Keratinocyte (primary cell): ENCODE results near the gene GNB5. TPM values are rescaled to one million over a fixed set of nuclear protein-coding genes. Genes with fewer than 3 reads are reported as not detected.

Source experiments
- DNase-seq: peaks from one replicate; pipeline ENCODE4 v3.0.0-alpha.2; 2011; ENCODE audit warnings: low read depth, missing footprints, low spot score
- FAIRE-seq: peaks from 2 replicates; lab custom pipeline; 2011; peaks lifted over from hg19 to GRCh38; lab: Jason Lieb, UNC
- H2AFZ ChIP-seq: 2 replicates; pipeline ENCODE4 v1.6.0; 2012; ENCODE audit warnings: low read length, control low read depth, inconsistent platforms; ENCODE audit not compliant: control insufficient read depth
- H3K27ac ChIP-seq: 2 replicates; pipeline ENCODE4 v1.5.1; 2011; ENCODE audit warnings: low read length; ENCODE audit not compliant: control insufficient read depth, insufficient read depth
- H3K27me3 ChIP-seq: 3 replicates; pipeline ENCODE4 v1.6.0; 2011; ENCODE audit warnings: low read length; ENCODE audit not compliant: control insufficient read depth, insufficient read depth; ENCODE audit errors: extremely low read depth
- H3K36me3 ChIP-seq, 2 experiments: 2 replicates in 1 of 2; 3 replicates in 1 of 2; pipeline ENCODE4 v1.5.1; 2011; ENCODE audit warnings: low read length in 2 of 2, mild to moderate bottlenecking in 1 of 2; ENCODE audit not compliant: control insufficient read depth in 2 of 2, insufficient read depth in 2 of 2; ENCODE audit errors: extremely low read depth in 1 of 2
- H3K4me1 ChIP-seq: 3 replicates; pipeline ENCODE4 v1.5.1; 2011; ENCODE audit warnings: low read length; ENCODE audit not compliant: control insufficient read depth, insufficient read depth; ENCODE audit errors: extremely low read depth
- H3K4me2 ChIP-seq: 3 replicates; pipeline ENCODE4 v1.6.0; 2011; ENCODE audit warnings: low read depth, low read length; ENCODE audit not compliant: control insufficient read depth, insufficient read depth; ENCODE audit errors: extremely low read depth
- H3K4me3 ChIP-seq, 3 experiments: fragments of 200-600 bp in 1 of 3; sonication (generic) in 1 of 3; 2 replicates in 2 of 3; 3 replicates in 1 of 3; pipeline ENCODE4 v1.5.1; 2011 to 2016; ENCODE audit warnings: low read length in 3 of 3, mild to moderate bottlenecking in 3 of 3, control low read depth in 2 of 3, inconsistent platforms in 1 of 3, low read depth in 1 of 3, mixed read lengths in 1 of 3, mixed run types in 1 of 3, moderate library complexity in 1 of 3; ENCODE audit not compliant: control insufficient read depth in 2 of 3, insufficient read depth in 2 of 3; ENCODE audit errors: extremely low read depth in 1 of 3
- H3K79me2 ChIP-seq: 2 replicates; pipeline ENCODE4 v1.6.0; 2012; ENCODE audit warnings: low read length; ENCODE audit not compliant: control insufficient read depth, insufficient read depth
- H3K9ac ChIP-seq: 3 replicates; pipeline ENCODE4 v1.6.0; 2011; ENCODE audit warnings: low read length; ENCODE audit not compliant: control insufficient read depth, insufficient read depth; ENCODE audit errors: extremely low read depth
- H3K9me1 ChIP-seq: 3 replicates; pipeline ENCODE4 v1.6.0; 2011; ENCODE audit warnings: low read length; ENCODE audit not compliant: control insufficient read depth, insufficient read depth; ENCODE audit errors: extremely low read depth
- H3K9me3 ChIP-seq: 2 replicates; pipeline ENCODE4 v1.5.1; 2012; ENCODE audit warnings: low read depth, low read length; ENCODE audit not compliant: control insufficient read depth
- H4K20me1 ChIP-seq: 3 replicates; pipeline ENCODE4 v1.6.0; 2011; ENCODE audit warnings: low read length; ENCODE audit not compliant: control insufficient read depth, insufficient read depth; ENCODE audit errors: extremely low read depth
- CTCF ChIP-seq, 3 experiments: IDR thresholded peaks in 1 of 3; conservative IDR thresholded peaks in 1 of 3; optimal IDR thresholded peaks in 1 of 3; 2 replicates in 2 of 3; 3 replicates in 1 of 3; pipeline versions ENCODE3 to v1.5.1; 2011; ENCODE audit warnings: low read length in 3 of 3, mild to moderate bottlenecking in 3 of 3, moderate library complexity in 2 of 3, control low read depth in 1 of 3, inconsistent platforms in 1 of 3; ENCODE audit not compliant: insufficient read depth in 2 of 3; ENCODE audit errors: extremely low read depth in 1 of 3
- EZH2 ChIP-seq: IDR thresholded peaks from one replicate; pipeline ENCODE4 v1.6.1; 2012; ENCODE audit warnings: inconsistent platforms, mild to moderate bottlenecking, low read length, moderate library complexity
- dilution Hi-C: fragments of 300-500 bp; cut with MboI; formaldehyde crosslinking; loops from one replicate; pipeline ENCODE4 v1.7.0; 2020; ENCODE audit warnings: low sequenced_read_pairs; ENCODE audit not compliant: extremely low pct_ligation_motif_present
- polyA plus RNA-seq, 5 experiments: library from polyadenylated mRNA; depleted of rRNA in 3 of 5; stranded (reverse) in 3 of 5; stranded (forward) in 1 of 5; unstranded in 1 of 5; fragments of >200 nt; gene quantifications; 1 replicate in 1 of 5; 2 replicates in 3 of 5; 3 replicates in 1 of 5; pipeline versions ENCODE4 v1.2.1 to v1.2.3, GENCODE V29; 2011 to 2012; ENCODE audit warnings: missing spikeins in 2 of 5, low read depth in 1 of 5, low replicate concordance in 1 of 5

The GNB5 gene
- polyA plus RNA-seq, 1 donor (not counting 4 experiments of a cell fraction or from before 2014, with no cell fraction given): 25.8 TPM

- Histone ChIP-seq H3K27ac (no peak overlapping the region), H3K9me1 (no peaks in the 10 kb centered on the region), H2AFZ (no peak overlapping the region), H4K20me1 (no peaks in the 10 kb centered on the region), H3K4me3 (no peak overlapping the region), H3K36me3 (peaks cover 4 to 5% of the 10 kb centered on the region in 2 experiments), H3K27me3 (no peaks in the 10 kb centered on the region), H3K9me3 (no peaks in the 10 kb centered on the region), H3K4me2 (no peak overlapping the region), H3K9ac (no peak overlapping the region), H3K79me2 (no peaks in the 10 kb centered on the region), H3K4me1 (no peaks in the 10 kb centered on the region)
- FAIRE-seq: no peak
- no peak for DNase-seq
- TF ChIP-seq EZH2 (no peak), CTCF (optimal IDR thresholded peaks at IDR 0.05 in 1 of 3, IDR thresholded peaks at IDR 0.05 in 1 of 3, conservative IDR thresholded peaks at IDR 0.05 in 1 of 3; ENCODE audit: extremely low read depth in 1 of 3, insufficient read depth in 2 of 3, low read length in 3 of 3) (no peak)
- dilution Hi-C loops: no loop called here
Observed at GRCh38 chr15:52164631-52165265, 26.4 kb downstream of the GNB5 start.

- TF ChIP-seq EZH2 (no peak), CTCF (optimal IDR thresholded peaks at IDR 0.05 in 1 of 3, IDR thresholded peaks at IDR 0.05 in 1 of 3, conservative IDR thresholded peaks at IDR 0.05 in 1 of 3; ENCODE audit: extremely low read depth in 1 of 3, insufficient read depth in 2 of 3, low read length in 3 of 3) (peak in 1 of 3 experiments; percentile 3)
- Histone ChIP-seq H3K9me1 (no peaks in the 10 kb centered on the region), H2AFZ (no peak overlapping the region), H3K79me2 (no peaks in the 10 kb centered on the region), H3K27me3 (no peaks in the 10 kb centered on the region), H3K4me2 (no peak overlapping the region), H3K4me3 (no peak overlapping the region), H3K9ac (no peak overlapping the region), H3K27ac (no peak overlapping the region), H3K9me3 (no peaks in the 10 kb centered on the region), H3K36me3 (peaks cover 4 to 8% of the 10 kb centered on the region in 2 experiments), H4K20me1 (no peaks in the 10 kb centered on the region), H3K4me1 (no peaks in the 10 kb centered on the region)
- FAIRE-seq (no peak), DNase-seq (no peak)
- dilution Hi-C loops: no loop called here
Observed at GRCh38 chr15:52163321-52164190, 27.6 kb downstream of the GNB5 start.
